Activated CD8-positive, alpha-beta memory T cell treated with anti-CD3 and anti-CD28 coated beads for 24 hours (primary cell): Measurements from ENCODE around the gene EXT2.

Experiments used
- DNase-seq: peaks from one replicate; pipeline ENCODE4 v3.0.0-alpha.2; 2020

The EXT2 gene

GRCh38 chr11:44174842-44175241, 79.4 kb downstream of the EXT2 start:
- no peak for DNase-seq

- DNase-seq: no peak
These were observed 81.2 kb downstream of the EXT2 start for GRCh38 chr11:44176546-44177213.

- no peak for DNase-seq
These were observed 82.4 kb downstream of the EXT2 start for GRCh38 chr11:44177905-44178304.

- no peak for DNase-seq
These were observed 82.9 kb downstream of the EXT2 start for GRCh38 chr11:44178381-44178780.

GRCh38 chr11:44179173-44179572, 83.7 kb downstream of the EXT2 start:
- no peak for DNase-seq

GRCh38 chr11:44180107-44180506, 84.6 kb downstream of the EXT2 start:
- DNase-seq: no peak

GRCh38 chr11:44185522-44185921, 90.0 kb downstream of the EXT2 start:
- DNase-seq: no peak

- DNase-seq: no peak
These were observed 90.9 kb downstream of the EXT2 start for GRCh38 chr11:44186321-44186930.

- DNase-seq: no peak
These were observed 93.2 kb downstream of the EXT2 start for GRCh38 chr11:44188643-44189042.

- no peak for DNase-seq
These were observed 94.8 kb downstream of the EXT2 start for GRCh38 chr11:44189986-44190882.

- no peak for DNase-seq
These were observed 95.4 kb downstream of the EXT2 start for GRCh38 chr11:44190883-44191230.

GRCh38 chr11:44191322-44192016, 96.0 kb downstream of the EXT2 start:
- DNase-seq: no peak

- no peak for DNase-seq
These were observed 96.5 kb downstream of the EXT2 start for GRCh38 chr11:44192017-44192385.

- no peak for DNase-seq
These were observed 97.1 kb downstream of the EXT2 start for GRCh38 chr11:44192462-44193100.

GRCh38 chr11:44193856-44194255, 98.4 kb downstream of the EXT2 start:
- no peak for DNase-seq

- no peak for DNase-seq
These were observed 102.8 kb downstream of the EXT2 start for GRCh38 chr11:44198146-44198724.

- no peak for DNase-seq
These were observed 103.8 kb downstream of the EXT2 start for GRCh38 chr11:44199298-44199697.

GRCh38 chr11:44199816-44200215, 104.3 kb downstream of the EXT2 start:
- DNase-seq: no peak

- no peak for DNase-seq
These were observed 108.0 kb downstream of the EXT2 start for GRCh38 chr11:44203270-44204043.

GRCh38 chr11:44205352-44205751, 109.9 kb downstream of the EXT2 start:
- no peak for DNase-seq

GRCh38 chr11:44205836-44206235, 110.4 kb downstream of the EXT2 start:
- DNase-seq: no peak

GRCh38 chr11:44207292-44207691, 111.8 kb downstream of the EXT2 start:
- DNase-seq: no peak
